AG09309 (cell line): ENCODE measurements around the gene HACL1.
"Not testable (repeated sequence)": the region's sequence is repeated elsewhere in the genome, so short reads cannot be mapped to it uniquely, and the experiment has no call there.

Experiments used
- DNase-seq: peaks from one replicate; pipeline ENCODE4 v3.0.0-alpha.2; 2010; ENCODE audit warnings: low read depth
- H3K4me3 ChIP-seq: 2 replicates; pipeline ENCODE4 v1.5.1; 2011; ENCODE audit warnings: mild to moderate bottlenecking, low read depth, low read length, moderate library complexity; ENCODE audit not compliant: control insufficient read depth
- TF ChIP-seq, protein P1 (sequence below): IDR thresholded peaks from 2 replicates; pipeline ENCODE4 v1.5.1; 2011; ENCODE audit warnings: mild to moderate bottlenecking, low read depth, low read length, inconsistent platforms; ENCODE audit not compliant: insufficient read depth, control insufficient read depth; ENCODE audit errors: missing control alignments

HACL1 gene

DNA sequence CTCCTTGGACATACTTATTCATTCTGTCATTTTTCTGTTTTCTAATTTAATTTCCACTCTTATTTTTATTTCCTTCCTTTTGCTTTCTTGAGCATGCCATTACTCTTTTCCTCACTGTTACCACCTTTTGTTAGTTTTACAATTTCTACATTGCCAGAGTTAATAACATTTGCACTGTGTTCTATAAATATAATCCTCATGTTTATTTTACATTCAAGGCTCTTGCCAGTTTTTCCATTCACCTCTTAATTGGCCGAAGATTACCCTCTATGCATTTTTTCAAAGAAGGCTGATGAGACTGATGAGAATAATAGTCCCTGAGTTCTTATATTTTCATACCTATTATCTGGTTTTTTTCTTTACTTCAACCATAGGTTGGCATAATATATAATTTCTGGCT, 10.6 kb upstream of the HACL1 start:
- TF ChIP-seq, protein P1, sequence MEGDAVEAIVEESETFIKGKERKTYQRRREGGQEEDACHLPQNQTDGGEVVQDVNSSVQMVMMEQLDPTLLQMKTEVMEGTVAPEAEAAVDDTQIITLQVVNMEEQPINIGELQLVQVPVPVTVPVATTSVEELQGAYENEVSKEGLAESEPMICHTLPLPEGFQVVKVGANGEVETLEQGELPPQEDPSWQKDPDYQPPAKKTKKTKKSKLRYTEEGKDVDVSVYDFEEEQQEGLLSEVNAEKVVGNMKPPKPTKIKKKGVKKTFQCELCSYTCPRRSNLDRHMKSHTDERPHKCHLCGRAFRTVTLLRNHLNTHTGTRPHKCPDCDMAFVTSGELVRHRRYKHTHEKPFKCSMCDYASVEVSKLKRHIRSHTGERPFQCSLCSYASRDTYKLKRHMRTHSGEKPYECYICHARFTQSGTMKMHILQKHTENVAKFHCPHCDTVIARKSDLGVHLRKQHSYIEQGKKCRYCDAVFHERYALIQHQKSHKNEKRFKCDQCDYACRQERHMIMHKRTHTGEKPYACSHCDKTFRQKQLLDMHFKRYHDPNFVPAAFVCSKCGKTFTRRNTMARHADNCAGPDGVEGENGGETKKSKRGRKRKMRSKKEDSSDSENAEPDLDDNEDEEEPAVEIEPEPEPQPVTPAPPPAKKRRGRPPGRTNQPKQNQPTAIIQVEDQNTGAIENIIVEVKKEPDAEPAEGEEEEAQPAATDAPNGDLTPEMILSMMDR: no peak
- DNase-seq: no peak

DNA sequence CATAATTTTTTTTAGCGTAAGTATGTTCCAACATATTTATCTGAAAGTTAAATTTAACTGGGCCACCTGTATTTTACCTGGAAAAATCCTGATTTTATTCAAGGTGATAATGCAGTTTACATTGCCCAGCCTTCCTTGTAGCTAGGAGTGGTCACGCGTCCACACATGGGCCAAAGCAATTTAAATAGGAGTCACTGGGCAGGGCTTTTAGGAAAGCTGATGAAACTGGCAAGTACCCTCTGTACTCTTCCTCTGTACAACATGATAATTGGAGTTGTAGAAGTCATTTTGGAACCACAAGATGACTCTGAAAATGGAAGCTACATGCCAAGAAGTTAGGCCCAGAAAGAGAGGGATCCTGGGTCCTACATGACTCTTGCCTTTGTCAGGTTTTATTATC, 9.6 kb upstream of the HACL1 start:
- TF ChIP-seq, protein P1: no peak
- no peak overlapping the region for H3K4me3 ChIP-seq
- DNase-seq: no peak

More for the DNA sequence above, 10.6 kb upstream of the HACL1 start:
- H3K4me3 ChIP-seq: no peak overlapping the region

DNA sequence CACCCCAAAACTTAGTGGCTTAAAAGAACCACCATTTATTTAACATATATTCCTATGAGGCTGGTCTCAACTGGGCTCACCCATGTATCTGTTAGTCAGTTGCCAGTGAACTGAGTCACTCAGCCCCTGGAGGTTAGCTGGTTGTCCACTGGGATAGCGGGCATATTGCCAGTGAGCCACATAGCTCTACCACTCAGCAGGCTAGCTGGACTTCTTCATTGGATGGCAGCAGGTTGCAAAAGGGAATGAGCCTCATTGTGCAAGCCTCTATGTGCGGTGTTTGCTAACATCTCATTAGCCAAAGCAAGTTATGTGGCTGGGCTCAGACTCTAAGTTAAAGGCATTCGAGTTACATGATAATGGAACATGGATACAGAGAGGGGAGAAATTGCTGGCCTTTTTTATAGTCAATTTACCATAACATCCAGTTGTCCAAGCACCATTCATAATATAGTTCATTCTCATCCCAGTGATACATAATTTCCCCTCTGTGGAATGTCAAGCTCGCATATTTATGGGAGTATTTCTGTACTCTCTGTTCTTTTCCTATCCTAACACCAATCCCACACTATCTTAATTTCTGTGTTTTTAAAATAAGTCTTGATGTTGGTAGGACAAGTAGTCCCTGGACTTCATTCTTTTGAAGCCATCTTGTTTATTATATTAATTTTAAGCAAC, 8.9 kb upstream of the HACL1 start:
- DNase-seq: peak; percentile 64
- H3K4me3 ChIP-seq: no peak overlapping the region
- TF ChIP-seq, protein P1: no peak

DNA sequence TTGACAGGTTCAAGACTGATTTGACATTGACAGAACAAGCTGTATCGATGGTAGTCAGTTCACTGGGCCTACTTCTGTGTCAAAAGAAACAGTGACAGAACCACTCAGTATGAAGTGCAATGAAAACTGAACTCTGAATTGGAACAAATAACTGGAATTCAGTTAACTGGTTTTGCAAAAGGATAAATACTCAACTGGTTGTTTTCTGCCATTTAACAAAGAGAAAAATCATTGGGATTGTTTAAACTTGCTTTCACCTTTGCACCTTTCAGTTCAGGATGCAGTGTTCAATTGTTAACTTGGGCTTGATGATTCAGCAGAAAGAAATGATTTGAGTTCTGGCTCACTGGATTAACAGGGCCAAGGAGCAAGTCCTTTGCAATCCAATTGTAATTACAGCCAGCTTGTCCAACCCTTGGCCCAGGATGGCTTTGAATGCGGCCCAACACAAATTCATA, 5.1 kb upstream of the HACL1 start:
- TF ChIP-seq, protein P1: no peak
- H3K4me3 ChIP-seq: no peak overlapping the region
- no peak for DNase-seq

DNA sequence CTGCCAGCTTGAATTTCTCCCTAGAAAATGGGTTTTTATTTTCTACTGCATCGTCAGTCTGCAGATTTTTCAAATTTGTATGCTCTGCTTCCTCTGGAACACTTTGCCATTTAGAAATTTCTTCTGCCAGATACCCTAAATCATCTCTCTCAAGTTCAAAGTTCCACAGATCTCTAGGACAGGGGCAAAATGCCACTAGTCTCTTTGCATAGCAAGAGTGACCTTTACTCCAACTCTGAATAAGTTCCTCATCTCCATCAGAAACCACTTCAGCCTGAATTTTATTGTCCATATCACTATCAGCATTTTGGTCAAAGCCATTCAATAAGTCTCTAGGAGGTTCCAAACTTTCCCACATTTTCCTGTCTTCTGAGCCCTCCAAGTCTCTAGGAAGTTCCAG, 3.2 kb upstream of the HACL1 start:
- DNase-seq: not testable (repeated sequence)

DNA sequence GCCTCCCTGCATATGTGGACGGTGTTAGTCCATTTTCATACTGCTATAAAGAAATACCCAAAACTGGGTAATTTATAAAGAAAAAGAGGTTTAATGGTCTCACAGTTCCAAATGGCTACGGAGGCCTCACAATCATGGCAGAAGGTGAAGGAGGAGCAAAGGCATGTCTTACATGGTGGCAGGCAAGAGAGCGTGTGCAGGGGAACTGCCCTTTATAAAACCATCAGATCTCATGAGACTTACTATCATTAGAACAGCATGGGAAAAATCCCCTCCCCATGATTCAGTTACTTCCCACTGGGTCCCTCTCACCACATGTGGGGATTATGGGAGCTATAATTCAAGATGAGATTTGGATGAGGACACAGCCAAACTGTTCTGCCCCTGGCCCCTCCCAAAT, 1.4 kb upstream of the HACL1 start:
- H3K4me3 ChIP-seq: peak overlapping the region; percentile 97; the same call in 1 of the 2 replicates

More for the DNA sequence above, 3.2 kb upstream of the HACL1 start:
- not testable (repeated sequence) for H3K4me3 ChIP-seq

DNA sequence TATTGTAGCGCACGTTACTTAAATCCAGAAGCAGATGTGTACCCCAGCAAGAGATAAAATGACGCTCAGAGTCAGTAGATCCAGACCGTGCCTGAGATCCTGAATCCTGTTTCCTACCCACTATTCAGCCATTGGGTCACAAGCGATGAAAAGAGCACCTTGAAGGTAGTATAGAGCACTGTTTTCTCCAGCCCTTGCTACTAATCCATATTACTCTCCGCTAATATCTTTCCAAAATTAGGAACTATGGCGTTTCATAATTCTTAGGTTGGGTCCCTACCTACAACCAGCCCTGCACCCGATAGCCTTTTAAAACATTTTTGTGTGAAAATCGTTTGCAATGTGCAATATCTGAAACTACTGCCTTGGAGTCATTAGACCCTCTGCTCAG, 772 bp upstream of the HACL1 start:
- peak overlapping the region; percentile 97 for H3K4me3 ChIP-seq
- TF ChIP-seq, protein P1: no peak
- no peak for DNase-seq

More for the DNA sequence above, 1.4 kb upstream of the HACL1 start:
- not testable (repeated sequence) for DNase-seq

DNA sequence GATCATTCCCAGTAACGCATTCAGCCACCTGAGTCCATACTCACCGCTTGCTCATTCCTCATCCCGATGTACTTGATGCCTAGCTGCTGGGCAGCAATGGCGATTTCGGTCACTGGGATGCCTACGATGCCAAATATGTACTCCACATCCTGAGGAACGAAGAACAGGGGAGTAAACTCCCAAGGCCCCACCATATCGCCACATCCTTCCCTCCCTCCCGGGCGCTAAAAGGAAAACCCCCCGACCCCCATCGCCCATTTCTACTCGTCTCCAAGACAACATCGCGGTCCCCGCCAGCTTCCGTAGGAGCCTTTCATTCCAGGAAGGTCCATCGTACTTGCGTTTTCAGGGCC, 347 bp downstream of the HACL1 start:
- H3K4me3 ChIP-seq: peak overlapping the region; percentile 97
- TF ChIP-seq, protein P1: no peak
- DNase-seq: no peak
